Fibroblast of villous mesenchyme (primary cell): ENCODE results near the gene MALT1. TPM values are rescaled to one million over a fixed set of nuclear protein-coding genes. Genes with fewer than 3 reads are reported as not detected.

Experiments
- DNase-seq: peaks from one replicate; pipeline ENCODE4 v3.0.0-alpha.2; 2010; ENCODE audit warnings: low read depth
- H3K4me3 ChIP-seq: 2 replicates; pipeline ENCODE4 v1.5.1; 2011; ENCODE audit warnings: low read depth, mild to moderate bottlenecking, low read length
- CTCF ChIP-seq: IDR thresholded peaks from 2 replicates; pipeline ENCODE4 v1.5.1; 2012; ENCODE audit warnings: low read depth, mild to moderate bottlenecking, low read length; ENCODE audit not compliant: insufficient read depth
- total RNA-seq: library from RNA; depleted of rRNA; stranded (reverse); fragments of >200 nt; gene quantifications from 2 replicates; pipeline ENCODE4 v1.2.3, GENCODE V29; 2012

The MALT1 gene
- total RNA-seq, 1 donor = 85.1 TPM

- TF ChIP-seq CTCF = no peak
- no peak overlapping the region for H3K4me3 ChIP-seq
- no peak for DNase-seq
These were observed 2.9 kb downstream of the MALT1 start for GRCh38 chr18:58674159-58674558.

GRCh38 chr18:58674863-58675472 lies 3.7 kb downstream of the MALT1 start:
- no peak overlapping the region for H3K4me3 ChIP-seq
- peak; percentile 63 for DNase-seq
- no peak for TF ChIP-seq CTCF

DNA sequence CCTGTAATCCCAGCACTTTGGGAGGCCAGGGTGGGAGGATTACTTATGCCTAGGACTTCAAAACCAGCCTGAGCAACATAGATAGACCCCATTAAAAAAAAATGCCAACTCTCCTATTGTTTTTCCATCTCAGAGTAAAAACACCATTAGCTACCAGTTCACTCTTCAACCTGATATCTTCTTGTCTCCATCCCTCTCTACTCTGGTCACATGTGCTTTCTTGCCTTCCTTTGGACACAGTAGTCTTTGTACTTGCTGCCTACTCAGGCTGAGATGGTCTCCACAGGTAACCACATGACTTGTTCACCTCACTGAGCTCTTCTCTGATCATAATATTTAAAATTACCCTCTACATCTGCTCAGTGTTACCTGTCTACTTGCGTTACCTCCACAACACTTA lies 5.0 kb downstream of the MALT1 start:
- TF ChIP-seq CTCF = no peak
- DNase-seq = no peak
- H3K4me3 ChIP-seq = no peak overlapping the region

GRCh38 chr18:58682429-58683069 lies 11.3 kb downstream of the MALT1 start:
- DNase-seq = peak; percentile 82
- H3K4me3 ChIP-seq = no peak overlapping the region
- no peak for TF ChIP-seq CTCF

DNA sequence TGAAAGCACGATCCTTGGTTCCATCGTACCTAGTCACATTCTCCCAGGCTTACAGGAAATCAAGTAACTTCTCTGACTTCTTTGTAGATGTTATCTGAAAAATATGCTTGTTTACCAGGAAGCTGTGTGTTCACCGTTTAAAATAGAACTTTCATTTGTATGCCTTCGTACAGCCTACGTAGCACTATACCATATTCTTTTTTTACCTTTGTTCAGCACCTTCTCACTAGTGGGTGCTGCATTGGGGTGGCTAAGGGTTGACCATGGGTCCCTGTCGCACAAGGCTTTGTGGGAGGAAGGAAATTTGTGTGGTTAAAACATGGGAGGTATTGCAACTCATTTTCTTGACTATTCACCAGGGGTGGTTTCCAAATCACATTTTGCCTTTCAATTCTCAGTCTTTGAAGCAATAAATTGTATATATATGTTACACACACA lies 16.6 kb downstream of the MALT1 start:
- H3K4me3 ChIP-seq = no peak overlapping the region
- no peak for DNase-seq
- TF ChIP-seq CTCF = no peak

- no peak for DNase-seq
- no peak for TF ChIP-seq CTCF
- no peak overlapping the region for H3K4me3 ChIP-seq
These were observed 19.0 kb downstream of the MALT1 start for GRCh38 chr18:58690259-58690658.
